HCEC 1CT (cell line): ENCODE measurements around the gene PCTP.

ENCODE experiments used
- DNase-seq: peaks from one replicate; pipeline ENCODE4 v3.0.0-alpha.2; 2017

The PCTP gene

DNA sequence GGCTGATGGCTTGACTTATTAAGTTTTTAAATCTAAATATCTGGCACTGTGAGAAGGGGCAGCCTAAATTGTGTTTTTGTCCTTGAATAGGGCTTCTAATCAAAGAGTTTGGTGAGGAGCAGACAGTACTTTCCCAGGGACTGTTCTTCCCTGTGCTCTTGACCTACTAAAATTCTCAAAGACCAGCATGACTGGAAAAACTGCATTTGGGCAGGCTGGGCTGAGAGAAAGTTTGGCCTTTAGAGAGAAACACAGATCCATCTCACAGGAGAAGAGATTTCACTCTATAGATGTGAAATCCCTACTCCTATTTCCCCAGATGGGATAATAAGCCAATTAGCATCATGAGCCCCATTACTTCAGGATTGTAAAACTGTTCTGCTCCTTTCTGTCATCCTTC lies 7.3 kb downstream of the PCTP start:
- no peak for DNase-seq

DNA sequence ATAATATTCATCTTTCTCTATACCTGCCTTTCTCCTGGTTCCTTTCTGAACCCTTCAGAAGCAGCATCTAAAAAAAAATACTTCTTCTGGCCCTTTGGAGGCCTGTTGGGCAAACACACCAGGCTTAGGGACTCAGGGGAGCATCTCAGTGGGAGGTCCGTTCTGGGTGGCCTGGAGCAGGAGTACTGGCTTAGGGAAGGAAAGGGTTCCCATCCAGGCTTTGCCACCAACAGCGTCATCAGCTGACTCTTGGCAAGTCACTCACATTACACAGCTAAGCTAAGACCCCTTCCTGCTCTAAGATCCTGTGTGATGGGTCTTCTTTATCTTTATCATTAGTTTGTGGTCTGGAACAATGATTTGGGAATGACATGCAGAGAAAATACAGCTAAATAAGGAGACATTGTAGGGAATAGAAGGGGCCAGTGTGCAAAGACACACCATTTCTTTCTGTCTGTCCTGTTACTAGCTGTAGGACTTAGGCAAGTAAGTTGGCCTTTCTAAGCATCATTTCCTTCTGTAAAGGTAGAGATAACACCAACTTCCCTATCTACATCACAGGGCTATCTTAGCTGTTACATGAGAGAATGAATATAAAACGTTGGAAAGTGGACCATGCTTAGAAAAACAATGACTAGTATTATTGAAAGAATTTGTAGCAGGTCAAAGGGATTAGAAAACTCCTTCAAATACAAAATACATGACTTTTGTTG lies 9.9 kb downstream of the PCTP start:
- no peak for DNase-seq

GRCh38 chr17:55762086-55762858 lies 11.4 kb downstream of the PCTP start:
- DNase-seq = no peak

- DNase-seq = no peak
Measured at GRCh38 chr17:55763856-55764255, 13.0 kb downstream of the PCTP start.

- DNase-seq = no peak
Measured at GRCh38 chr17:55764610-55765009, 13.8 kb downstream of the PCTP start.

DNA sequence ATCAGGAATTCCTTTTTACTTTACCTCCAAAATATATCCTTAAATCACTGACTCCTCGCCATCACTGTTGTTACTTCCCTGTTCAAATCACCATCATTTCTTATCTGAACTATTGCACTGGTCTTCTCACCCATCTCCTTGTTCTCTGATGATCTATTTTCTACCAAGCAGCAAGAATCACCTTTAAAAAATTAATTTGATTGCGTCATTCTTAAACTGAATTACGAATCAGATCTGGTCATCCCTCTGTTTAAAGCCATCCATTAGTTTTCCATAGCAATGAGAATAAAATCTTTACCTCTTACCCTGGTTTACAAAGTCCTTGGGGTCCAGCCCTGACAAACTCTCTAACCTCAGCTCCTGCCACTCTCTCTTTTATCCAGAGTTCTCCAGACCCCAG lies 14.6 kb downstream of the PCTP start:
- DNase-seq = no peak

DNA sequence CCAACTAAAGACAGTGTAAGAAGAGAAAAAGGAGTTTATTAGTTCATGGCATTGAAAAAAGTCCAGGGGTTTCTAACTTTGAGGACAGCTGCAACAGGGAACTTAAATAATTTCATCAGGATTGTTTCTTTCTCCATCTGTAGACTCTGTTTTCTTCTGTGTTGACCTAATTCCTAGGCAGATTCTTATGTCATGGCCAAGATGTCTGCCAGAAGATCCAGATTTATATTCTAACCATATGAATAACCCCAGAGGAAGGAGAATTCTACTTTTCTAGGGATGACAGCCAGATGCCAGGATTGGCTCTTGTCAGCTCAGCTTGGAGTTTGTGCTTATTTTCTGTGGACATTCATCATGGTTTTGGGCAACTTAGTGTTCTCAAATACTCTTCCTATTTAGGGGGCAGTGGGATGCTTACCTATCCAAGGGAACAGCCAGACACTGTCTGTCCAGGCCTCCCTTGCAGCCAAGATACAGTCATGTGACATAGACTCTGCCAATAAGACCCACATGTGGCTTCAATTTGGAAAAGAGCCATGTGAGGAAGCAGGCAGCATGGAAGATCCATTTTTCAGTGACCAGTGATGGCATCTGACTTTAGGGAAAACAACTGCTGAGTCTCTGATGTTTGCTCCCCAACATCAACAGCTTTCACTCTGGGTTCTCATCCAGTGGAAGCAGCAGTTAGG lies 18.2 kb downstream of the PCTP start:
- DNase-seq = peak; percentile 49

DNA sequence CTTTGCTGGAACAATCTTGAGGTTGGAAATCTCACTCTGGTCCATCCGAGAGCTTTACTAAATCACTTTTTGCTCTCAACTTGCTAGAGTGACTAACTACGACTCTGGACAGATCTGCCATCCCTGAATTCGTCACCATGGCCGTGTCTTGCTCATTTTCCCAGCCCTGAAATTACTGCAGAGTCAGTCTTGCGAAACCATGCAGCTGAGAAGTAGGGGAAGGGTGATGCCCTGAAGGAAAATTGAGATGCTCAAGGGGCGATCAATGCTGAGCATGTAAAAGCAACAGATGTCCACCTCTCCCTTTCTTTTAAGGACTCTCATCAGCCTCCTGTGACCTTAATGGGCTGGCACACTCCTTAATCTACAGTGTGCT lies 18.8 kb downstream of the PCTP start:
- DNase-seq = peak; percentile 87

DNA sequence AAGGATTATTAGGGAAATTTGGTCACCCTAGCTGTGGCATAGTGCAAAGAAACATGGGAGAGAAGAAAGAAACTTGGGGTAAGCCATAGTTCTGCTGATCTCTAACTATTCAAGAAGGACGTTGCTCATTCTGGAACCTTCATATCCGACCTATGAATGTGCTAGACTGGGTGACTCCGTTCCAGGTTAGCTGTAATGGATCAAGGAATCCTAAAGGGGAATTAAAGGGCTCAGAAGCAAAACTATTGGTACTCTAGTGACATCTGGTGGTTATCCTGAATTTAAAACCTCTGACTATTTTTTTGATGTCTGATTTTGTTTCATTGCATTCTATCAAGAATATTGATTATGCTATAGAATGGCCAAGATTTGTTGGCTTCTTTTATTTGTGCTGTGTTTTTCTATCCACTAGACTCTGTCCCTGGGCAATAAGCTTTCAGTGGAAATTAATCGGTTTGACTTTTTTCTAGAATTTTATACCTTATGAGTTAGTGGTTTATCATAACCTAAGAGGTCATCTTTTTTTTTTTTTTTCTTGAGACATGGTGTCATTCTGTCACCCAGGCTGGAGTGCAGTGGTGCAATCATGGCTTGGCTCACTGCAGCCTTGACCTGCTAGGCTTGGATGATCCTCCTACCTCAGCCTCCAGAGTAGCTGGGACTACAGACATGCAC lies 19.5 kb downstream of the PCTP start:
- peak; percentile 74 for DNase-seq

DNA sequence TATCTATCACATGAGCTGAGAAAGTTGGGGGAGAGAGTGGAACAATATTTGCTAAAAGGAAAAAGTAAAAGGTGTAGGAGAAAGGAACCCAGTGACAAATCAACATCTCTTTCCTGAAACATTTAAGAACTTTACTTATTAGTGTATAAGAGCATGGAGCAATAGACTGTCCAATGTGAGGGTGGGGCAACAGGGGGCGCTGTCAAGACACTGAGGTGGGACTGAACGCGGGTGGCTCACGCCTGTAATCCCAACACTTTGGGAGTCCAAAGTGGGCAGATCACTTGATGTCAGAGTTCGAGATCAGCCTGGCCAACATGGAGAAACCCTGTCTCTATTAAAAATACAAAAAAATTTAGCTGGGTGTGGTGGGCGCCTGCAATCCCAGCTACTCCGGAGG lies 21.2 kb downstream of the PCTP start:
- no peak for DNase-seq

DNA sequence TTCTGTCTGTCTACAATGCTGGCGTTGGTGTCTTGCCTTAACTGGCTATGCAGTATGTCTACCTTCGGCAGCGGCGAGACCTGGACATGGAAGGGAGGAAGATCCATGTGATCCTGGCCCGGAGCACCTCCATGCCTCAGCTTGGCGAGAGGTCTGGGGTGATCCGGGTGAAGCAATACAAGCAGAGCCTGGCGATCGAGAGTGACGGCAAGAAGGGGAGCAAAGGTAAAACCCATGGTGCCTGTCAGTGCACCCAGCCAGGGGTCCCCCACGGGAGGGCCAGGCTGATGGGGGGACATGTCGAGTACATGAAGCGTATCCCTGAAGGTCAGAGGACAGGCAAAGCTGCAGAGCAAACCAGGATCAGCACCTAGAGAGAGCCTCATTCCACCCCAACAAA lies 22.8 kb downstream of the PCTP start:
- no peak for DNase-seq

DNA sequence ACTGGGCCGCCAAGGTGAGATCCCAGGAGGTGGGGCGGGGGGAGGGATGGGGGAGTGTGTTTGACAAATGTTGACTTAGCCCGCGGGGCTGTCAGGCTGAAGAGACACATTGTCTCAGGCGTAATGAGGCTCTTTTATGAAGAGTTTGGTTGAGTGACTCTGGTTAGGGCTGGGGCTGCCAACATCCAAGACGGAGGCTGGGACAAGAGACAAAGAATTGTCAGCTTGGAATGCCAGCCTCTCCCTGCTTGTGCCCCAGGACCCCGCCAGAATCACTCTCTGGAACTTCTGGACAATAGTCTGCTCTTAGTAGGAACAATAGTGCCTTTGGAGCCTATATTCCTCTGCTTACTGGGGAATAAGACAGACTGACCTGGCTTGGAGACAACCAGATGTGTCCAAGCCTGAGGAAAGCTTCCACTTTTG lies 24.0 kb downstream of the PCTP start:
- DNase-seq = no peak

- no peak for DNase-seq
Measured at GRCh38 chr17:55776271-55776670, 25.4 kb downstream of the PCTP start.

- no peak for DNase-seq
Measured at GRCh38 chr17:55777471-55777971, 26.7 kb downstream of the PCTP start.

GRCh38 chr17:55778389-55779118 lies 27.7 kb downstream of the PCTP start:
- no peak for DNase-seq

DNA sequence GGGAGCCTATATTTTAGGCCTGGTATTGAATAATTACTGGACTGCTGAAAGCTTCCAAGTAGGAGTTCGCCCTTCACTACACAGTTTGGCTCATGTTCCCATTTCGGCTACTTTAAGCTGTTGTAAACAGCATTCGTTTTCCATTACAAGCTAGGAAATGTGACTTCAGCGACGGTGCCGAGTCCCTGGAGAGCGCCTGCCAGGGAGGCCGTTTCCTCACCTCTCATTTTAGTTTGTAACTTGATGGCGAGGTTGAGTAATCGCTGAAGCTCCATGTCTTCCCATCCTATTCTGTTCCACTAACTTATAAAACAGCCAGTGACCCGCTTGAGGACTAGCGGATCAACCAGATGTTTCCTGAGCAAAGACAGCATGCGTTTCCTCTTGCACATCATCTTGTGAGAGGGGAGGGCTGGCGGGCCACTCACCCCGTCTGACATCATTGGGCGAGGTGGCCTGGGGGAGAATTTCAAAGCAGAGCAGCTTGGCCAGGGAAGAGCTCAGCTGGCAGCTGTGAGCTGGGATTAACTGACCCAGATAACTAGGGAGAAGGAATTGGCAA lies 32.9 kb downstream of the PCTP start:
- DNase-seq = peak; percentile 10

- no peak for DNase-seq
Measured at GRCh38 chr17:55784666-55785065, 33.8 kb downstream of the PCTP start.

DNA sequence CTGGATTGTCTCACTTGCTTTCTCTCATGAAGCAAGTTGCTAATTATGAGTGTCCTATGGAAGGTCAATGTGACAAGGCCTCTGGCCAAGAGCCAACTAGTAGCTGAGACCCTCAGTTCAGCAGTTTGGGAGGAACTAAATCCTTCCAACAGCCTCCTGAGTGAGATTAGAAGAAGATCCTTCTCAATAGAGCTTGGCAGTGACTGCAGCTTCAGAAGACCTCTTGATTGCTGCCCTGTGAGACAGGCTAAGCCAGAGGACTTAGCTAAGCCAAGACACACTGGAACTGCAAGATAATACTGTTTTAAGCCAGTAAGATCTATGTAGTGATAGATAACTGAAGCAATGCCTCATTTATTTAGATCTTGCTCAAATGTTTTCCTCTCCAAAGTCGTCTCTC lies 34.3 kb downstream of the PCTP start:
- no peak for DNase-seq

GRCh38 chr17:55793272-55793671 lies 42.4 kb downstream of the PCTP start:
- DNase-seq = no peak

GRCh38 chr17:55794725-55795482 lies 44.1 kb downstream of the PCTP start:
- no peak for DNase-seq

DNA sequence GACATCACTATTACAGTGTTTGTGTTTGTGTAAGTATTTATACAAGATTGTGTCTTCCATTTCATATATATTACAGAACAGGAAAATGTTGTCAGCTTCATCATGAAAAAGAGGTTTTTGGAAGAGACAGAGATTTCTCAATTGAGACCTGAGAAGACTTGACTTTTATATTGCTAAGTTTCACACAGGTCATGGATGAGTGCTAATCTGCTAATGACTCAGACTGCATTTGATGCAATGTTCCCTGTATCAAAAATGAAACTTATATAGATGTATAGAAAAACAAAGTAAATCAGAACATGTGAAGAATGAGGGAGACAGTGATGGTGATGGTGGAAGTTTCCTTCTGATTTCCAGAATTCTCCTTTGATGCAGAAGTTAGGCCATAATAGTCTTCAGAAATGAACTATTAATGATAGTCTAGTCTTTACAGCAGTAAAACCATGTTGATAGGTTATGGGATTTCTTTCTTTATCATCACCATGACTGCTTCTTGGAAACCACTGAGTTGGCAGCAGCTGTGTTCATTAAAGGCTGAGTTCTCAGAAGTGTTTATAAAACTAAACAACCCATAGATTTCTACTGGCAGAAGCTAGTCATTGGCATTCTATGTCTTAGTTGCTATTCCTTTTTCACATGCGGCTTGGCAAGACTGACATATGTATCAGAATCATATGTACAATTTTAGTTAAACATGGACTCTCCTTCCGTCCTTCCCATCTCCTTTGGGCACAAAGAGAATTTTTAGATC lies 56.1 kb downstream of the PCTP start:
- DNase-seq = no peak
